Dermis microvascular lymphatic vessel endothelial cell (primary cell): ENCODE measurements around the gene TIMMDC1. TPM values are rescaled to one million over a fixed set of nuclear protein-coding genes. Genes with fewer than 3 reads are reported as not detected.

Experiments used
- DNase-seq, 2 donors: peaks; one replicate each; pipeline versions ENCODE4 v3.0.0 to v3.0.0-alpha.2; 2010; ENCODE audit warnings: low read depth in 2 of 2
- total RNA-seq: library from RNA; depleted of rRNA; stranded (reverse); fragments of >200 nt; gene quantifications from 2 replicates; pipeline ENCODE4 v1.2.1, GENCODE V29; 2014

Gene TIMMDC1, protein sequence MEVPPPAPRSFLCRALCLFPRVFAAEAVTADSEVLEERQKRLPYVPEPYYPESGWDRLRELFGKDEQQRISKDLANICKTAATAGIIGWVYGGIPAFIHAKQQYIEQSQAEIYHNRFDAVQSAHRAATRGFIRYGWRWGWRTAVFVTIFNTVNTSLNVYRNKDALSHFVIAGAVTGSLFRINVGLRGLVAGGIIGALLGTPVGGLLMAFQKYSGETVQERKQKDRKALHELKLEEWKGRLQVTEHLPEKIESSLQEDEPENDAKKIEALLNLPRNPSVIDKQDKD
- 37.1 and 39.7 TPM in 2 replicates for total RNA-seq

DNA sequence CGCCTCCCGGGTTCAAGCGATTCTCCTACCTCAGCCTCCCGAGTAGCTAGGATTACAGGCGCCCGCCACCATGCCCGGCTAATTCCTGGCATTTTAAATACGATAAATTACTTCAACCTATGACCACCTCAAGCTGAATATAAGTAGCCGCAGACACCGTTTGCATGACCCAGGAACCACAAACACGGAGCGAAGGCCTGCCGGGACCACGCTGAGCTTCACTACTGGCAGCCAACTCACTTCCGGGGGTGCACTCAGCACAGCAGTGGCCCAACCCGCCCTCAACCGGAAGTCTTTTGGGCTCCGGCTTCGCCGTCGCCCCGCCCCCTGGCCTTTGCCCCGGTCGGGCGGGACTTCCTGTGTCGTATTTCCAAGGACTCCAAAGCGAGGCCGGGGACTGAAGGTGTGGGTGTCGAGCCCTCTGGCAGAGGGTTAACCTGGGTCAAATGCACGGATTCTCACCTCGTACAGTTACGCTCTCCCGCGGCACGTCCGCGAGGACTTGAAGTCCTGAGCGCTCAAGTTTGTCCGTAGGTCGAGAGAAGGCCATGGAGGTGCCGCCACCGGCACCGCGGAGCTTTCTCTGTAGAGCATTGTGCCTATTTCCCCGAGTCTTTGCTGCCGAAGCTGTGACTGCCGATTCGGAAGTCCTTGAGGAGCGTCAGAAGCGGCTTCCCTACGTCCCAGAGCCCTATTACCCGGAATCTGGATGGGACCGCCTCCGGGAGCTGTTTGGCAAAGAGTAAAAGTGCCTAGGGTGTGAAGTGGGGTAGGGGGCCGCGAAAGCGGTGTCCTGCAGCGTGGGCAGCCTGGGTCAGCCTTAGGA lies at the start of gene TIMMDC1:
TIMMDC1 (plus strand) TSS at position 362 of the 826 bp plus-strand sequence; CDS start at position 549, 187 bp downstream.
- peak; percentile 89 to 97 for DNase-seq

- DNase-seq = no peak
Observed at GRCh38 chr3:119453822-119454221, 44.5 kb upstream of the TIMMDC1 start.

DNA sequence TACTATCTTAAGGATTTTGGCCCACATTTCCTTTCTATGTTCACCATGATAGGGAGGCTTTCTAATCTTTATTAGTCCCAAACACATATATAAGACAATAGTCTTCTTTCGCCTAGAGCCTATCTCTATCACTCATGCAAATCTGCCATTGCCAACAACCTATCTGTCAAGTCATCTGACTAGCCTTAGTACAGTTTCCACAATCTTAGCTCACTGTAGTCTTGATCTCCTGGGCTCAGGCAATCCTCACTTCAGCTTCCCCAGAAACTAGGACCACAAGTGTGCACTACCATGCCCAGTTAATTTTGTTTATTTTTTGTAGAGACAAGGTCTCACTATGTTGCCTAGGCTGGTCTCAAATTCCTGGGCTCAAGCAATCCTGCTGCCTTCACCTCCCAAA lies 41.9 kb upstream of the TIMMDC1 start:
- no peak for DNase-seq

DNA sequence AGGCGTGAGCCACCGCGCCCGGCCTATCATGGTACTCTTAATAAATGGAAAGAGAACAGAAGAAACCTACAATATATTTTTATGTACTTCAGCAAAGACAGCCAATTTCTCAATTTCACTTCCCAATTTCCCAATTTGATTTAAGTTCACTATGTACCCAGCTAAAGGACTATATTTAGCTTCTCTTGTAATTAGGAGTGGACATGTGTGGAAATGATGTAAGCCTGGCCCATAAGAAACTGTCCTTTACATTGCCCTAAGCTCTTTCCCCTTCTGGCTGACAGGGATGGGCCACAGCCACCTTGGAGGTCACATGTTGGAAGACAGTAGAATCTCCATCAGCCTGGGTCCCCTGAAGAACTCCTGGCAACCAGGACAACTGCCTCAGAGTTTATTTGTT lies 41.1 kb upstream of the TIMMDC1 start:
- DNase-seq = no peak

- peak; percentile 94 to 98 for DNase-seq
Observed at GRCh38 chr3:119463171-119464169, 34.9 kb upstream of the TIMMDC1 start, which contains the start of gene TMEM39A. TMEM39A (minus strand) TSS chr3:119463615; CDS start chr3:119462074, 1,541 bp downstream.

- DNase-seq = no peak
Observed at GRCh38 chr3:119468041-119468440, 30.3 kb upstream of the TIMMDC1 start.

GRCh38 chr3:119469418-119470189 lies 28.7 kb upstream of the TIMMDC1 start:
- peak in 1 of 2 donors; percentile 51 for DNase-seq

DNA sequence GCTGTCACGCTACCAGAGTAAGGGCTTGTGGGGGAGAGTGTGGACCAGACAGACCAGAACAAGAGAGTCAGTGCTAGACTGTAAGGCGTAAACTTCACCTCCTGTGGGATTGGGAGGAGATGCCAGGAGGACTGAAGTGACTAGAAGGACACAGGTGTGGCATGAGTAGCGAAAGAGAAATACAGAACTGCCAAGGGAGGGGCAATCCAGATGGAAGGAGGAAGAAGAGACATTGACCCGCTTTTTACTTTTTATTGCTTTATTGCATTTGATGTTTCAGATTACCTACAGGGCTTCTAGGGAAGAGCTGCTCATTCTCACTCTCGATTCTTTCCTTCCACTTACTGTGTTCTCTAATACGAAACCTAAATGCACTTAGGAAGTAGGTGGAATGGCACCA lies 27.5 kb upstream of the TIMMDC1 start:
- no peak for DNase-seq

DNA sequence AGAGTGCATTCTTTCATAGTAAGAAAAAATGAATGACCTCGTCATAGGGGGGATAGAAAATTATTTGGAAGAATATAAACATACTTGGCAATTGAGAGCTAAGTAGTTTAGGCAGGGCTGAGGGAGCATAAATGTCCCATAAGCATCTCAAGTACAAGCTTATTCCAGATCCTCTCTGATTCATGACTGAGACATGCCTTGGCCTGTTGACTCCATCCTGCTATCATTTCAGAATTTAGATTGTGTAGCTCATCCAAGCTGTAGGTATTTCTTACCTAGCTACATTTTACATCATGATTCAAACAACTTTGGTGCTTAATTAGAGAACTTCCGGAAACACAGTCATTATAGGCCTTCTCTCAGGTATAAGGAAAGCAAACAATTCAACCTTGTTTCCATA lies 17.3 kb upstream of the TIMMDC1 start:
- no peak for DNase-seq

GRCh38 chr3:119483101-119483500 lies 15.2 kb upstream of the TIMMDC1 start:
- DNase-seq = no peak

- no peak for DNase-seq
Observed at GRCh38 chr3:119485563-119485962, 12.8 kb upstream of the TIMMDC1 start.

DNA sequence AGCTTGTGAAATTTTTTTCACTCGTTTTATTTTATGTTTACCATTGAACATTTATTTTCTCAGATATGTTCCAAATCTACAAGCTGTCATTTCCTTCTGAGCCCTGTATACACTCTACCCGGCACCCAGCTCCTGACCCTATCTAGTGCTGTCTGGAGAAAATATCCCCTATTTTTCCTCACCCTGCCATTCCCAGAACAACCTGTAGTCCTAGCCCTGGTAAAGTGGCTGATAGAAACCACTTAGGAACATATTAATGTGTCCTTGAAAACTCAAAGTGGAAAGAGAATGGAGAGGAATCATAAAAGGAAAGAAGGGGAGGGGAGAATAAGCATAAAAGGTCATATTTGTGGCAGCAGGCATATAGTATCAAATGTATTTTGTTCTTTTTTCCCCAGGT lies 8.2 kb upstream of the TIMMDC1 start:
- no peak for DNase-seq

GRCh38 chr3:119492128-119492527 lies 6.2 kb upstream of the TIMMDC1 start:
- no peak for DNase-seq

DNA sequence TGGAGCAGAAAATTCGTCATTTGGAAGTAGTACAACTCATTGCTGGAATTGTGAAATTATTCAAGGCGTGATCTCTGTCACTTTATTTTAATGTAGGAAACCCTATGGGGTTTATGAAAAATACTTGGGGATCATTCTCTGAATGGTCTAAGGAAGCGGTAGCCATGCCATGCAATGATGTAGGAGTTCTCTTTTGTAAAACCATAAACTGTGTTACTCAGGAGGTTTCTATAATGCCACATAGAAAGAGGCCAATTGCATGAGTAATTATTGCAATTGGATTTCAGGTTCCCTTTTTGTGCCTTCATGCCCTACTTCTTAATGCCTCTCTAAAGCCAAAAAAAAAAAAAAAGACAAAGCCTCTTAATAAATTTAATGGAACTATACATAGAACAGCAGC lies 5.5 kb upstream of the TIMMDC1 start:
- no peak for DNase-seq

GRCh38 chr3:119494597-119494996 lies 3.8 kb upstream of the TIMMDC1 start:
- DNase-seq = no peak

DNA sequence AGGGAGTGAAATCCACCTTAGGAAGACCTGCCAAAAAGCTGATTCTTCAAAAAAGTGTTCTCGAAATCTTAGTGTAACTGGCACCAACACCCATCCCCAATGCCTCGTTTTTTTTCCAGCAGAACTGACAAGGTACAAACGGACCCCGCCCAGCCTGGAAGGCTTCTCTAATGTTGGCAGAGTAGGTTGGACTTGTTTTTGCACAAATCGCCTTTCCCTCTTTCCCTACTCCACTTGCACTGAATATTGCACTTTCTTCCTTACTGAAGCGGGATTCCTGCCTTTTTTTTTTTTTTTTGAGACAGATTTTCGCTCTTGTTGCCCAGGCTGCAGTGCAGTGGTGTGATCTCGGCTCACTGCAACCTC lies 544 bp upstream of the TIMMDC1 start:
- DNase-seq = peak; percentile 7 to 33

DNA sequence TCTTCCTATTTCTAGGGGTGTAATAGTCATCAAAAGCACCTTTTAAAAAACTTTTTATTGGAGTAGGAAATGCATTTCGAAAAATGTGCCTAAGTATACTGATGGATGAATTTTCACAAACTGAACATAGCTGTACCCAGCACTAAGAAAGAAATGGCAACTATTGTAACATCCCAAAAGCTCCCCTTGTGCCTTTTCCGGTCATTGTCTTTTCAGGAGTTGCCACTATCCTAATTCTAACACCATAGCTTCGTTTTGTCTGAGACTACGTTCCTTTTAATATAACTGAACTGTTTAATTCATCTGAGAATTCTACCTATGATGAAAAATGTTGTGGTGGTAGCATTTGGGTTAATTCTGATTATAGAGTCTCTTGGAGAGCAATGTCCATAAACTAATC lies 1.9 kb downstream of the TIMMDC1 start:
- no peak for DNase-seq

- no peak for DNase-seq
Observed at GRCh38 chr3:119500901-119501300, 2.6 kb downstream of the TIMMDC1 start.

GRCh38 chr3:119506631-119507030 lies 8.3 kb downstream of the TIMMDC1 start:
- no peak for DNase-seq

DNA sequence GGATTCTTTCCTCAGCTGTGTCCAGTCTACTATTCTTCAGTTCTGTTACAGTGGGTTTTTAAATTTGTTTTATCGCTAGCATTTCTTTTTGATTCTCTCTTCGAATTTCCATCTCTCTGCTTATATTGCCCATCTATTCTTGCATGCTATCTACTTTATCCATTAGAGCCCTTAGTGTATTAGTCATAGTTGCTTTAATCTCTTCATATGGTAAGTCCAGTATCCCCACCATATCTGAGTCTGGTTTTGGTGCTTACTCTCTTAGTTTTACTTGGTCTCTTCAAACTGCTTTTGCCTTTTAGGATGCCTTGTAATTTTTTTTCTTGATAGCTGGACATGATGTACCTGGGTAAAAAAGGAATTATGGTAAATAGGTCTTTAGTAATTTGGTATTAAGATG lies 9.1 kb downstream of the TIMMDC1 start:
- no peak for DNase-seq
